ENCODE results near the gene MRPS14.

The MRPS14 gene

GRCh38 chr1:174982971-174983689 lies 40.1 kb downstream of the MRPS14 start:
- no peak for DNase-seq (ENCODE audit: low read depth)

GRCh38 chr1:174976436-174977108 lies 46.7 kb downstream of the MRPS14 start:
- DNase-seq (ENCODE audit: low read depth): no peak

DNA sequence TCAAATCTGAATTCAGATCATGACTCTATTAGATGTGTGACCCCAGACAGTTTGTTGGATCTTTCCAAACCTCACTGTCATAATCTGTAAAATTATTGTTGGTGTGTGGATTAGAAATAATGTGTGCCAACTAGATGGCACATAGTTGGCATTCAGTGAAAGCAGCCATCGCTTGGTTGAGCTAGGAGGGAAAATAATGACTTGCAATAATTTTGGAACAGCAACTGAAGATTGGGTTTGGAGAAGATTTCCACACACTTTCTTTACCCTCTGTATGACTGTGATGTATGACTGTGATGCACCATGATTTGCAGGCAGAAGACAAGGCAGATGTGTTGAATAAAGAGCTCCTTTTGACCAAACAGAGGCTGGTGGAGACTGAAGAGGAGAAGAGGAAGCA lies 47.5 kb downstream of the MRPS14 start:
- DNase-seq (ENCODE audit: low read depth): no peak

- DNase-seq (ENCODE audit: low read depth): no peak
Measured at GRCh38 chr1:174974711-174975119, 48.5 kb downstream of the MRPS14 start.

DNA sequence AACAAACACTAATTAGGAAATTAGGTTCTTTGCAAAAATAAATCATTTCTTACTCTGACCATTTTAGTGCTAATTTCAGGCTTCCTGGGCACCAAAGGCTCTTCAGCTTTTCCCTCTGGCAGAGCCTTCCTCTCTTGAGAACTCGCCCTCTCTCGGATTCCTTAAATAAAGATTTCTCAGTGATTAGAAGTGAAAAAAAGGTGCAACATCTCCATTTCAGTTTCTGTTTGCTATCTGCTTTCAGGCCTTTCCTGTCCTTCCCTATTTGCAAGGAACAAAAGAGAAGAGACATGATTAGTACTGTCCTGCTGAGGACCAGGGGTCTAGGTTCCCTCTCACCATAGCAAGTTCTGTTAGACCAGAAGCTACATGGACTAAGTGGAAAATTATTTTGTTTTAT lies 51.3 kb downstream of the MRPS14 start:
- DNase-seq (ENCODE audit: low read depth): no peak

DNA sequence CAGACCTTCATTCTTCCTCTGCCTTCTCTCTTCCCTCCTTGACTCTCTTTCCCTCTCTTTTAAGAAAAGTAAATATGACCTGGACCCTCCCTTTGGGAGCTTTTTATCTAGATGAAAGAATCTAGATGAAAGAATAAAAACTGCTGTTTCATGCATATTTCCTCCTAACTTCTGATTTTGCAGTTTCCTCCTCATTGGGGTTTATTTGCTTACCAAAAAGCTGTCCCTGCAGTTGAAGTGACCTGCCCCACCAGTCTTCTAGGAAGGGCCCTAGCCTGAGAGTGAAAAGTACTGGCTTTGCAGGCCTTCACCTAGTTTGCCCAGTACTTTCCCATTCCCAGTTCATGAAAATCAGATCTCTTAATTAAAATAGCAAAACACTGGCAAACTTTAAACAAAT lies 51.8 kb downstream of the MRPS14 start:
- DNase-seq (ENCODE audit: low read depth): no peak

GRCh38 chr1:174969977-174970376 lies 53.2 kb downstream of the MRPS14 start:
- peak; percentile 74 for DNase-seq (ENCODE audit: low read depth)

GRCh38 chr1:174968750-174969244 lies 54.4 kb downstream of the MRPS14 start:
- DNase-seq (ENCODE audit: low read depth): peak; percentile 93

DNA sequence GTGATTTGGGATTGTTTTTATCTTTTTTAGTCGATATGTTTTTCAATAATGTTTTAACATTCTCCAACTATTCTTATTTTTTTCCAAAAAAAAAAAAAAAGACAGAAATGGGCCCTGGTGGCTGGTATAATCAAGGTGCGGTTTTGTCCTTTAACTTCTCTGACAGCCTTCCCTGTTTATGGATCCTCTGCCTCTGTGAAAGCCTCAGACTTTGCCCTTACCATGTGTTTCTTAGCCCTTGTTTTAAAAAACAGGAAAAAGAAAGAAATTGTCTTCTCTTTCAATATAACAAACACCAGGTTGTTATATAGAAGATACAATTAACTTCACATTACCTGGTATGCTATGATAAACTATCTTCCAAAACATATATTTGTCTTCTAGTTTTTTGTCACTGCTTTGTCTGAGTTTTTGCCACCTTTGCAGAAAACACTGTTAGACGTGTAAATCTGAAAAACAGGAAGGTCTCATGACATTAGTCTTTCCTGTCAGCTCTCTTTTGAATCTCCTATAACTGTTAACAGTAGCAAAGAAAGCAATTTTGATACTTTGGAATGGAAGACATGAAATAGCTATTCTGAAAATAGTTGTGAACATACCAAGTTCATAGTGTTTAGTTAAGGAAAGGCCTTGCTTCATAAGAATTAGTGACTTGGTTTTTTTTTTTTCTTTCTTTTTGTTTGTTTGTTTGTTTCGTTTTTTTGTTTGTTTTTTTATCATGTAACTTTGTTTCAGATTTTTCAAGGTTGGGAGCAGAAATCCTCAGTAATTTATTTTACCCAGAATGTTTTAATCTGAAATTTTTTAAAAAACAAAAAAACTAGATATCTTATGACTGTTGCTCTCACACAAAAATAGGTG lies 55.1 kb downstream of the MRPS14 start:
- no peak for DNase-seq (ENCODE audit: low read depth)

DNA sequence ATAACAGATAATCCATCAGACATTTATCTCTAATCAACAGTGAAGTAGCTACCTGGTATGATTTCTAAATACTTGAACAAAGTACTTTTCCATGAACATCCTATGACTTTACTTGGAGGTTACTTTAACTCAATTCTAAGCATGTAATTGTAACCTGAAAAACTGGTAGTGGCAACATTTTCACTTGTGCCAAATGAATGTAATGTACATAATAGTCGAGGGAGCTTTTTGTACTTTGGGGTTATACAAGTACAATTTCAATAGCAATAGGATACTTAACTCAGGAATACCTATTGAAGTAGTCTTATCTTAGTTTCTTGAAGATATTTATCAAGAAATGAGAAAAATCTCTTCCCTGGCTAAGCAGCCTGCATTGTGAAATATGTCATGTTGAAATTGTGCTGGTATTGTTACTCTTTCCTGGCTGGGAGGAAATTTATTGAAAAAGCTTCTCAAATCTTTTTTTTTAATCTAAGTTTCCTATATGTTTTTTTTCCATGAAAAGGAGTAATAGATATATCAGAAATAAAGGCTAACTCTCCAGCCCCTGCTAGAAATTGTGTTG lies 57.1 kb downstream of the MRPS14 start:
- DNase-seq (ENCODE audit: low read depth): no peak

- no peak for DNase-seq (ENCODE audit: low read depth)
Measured at GRCh38 chr1:174965362-174966007, 57.7 kb downstream of the MRPS14 start.

DNA sequence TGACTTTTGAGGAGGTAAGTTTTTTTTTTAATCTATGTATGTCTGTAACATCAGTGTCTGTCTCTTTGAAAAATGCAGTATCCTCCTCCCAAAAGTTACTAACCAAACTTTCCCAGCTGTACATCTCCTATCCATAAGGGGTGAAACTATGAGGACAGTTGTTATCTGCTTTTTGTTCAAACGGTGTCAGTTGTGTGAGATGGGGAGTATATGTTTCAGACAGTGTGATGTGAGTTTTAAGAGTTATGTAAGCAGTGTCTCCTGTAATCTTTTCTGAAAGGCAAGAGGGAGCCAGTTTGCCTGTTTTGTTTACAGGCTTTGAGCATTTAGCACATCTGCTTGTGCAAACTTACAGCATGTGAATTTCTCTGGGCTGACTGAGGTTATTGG lies 58.3 kb downstream of the MRPS14 start:
- no peak for DNase-seq (ENCODE audit: low read depth)

DNA sequence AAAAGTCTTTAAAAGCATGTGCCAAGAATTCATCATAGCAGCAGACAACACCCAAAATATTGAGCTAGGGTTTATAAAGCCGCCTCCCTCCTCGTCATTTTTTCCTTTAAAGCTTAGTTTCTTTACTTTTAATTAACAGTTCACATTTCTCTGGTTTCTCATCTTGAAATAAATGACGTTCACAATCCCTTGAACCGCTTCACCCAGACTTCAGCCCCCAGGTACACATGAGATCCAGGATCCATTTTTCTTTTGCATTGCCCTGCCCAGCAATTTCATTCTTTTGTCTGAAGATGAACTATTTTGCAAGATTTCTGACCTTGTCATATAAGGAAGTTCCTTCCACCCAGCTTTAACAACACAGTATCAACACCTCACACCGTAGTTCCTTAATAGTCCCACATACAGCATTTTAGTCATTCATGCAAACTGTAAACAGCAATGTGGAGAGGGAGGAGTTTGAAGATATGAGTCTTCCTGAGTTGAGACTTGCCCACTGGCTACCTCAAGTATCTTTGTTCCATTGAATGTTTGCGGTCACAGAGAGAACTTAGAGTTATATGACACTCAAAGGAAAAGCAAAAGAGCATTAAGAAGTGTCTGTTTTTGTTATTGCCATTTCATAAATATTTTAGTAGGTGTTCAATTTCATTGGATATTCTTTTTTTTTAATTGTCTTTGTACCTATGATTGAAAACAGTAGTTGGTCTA lies 58.8 kb downstream of the MRPS14 start:
- DNase-seq (ENCODE audit: low read depth): no peak

- DNase-seq (ENCODE audit: low read depth): no peak
Measured at GRCh38 chr1:174963529-174964125, 59.6 kb downstream of the MRPS14 start.
